ENCODE measurements around the gene KCNT1. TPM values are rescaled to one million over a fixed set of nuclear protein-coding genes. Genes with fewer than 3 reads are reported as not detected.

KCNT1 gene
- total and polyA plus RNA-seq, 4 donors = 9.5 to 24.7 (median 16.3) TPM

DNA sequence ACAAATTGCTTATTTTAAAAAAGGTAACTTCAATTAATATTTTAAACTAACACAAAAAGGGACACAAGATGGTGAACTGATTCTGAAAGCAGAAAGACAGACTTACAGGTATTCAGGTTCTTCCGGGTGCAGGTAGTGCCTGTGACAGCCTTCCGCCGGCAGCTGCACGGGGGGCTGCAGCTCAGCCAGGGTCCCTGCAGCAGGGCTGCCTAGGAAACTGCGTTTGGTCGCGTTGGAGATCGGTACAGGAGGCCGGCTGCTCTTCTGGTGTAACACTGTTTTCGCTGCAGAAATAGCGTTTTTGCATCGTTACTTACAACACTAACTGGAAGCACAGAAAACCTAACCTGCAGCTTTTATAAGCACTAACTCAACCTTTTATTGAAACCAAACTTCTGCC lies 125.3 kb downstream of the KCNT1 start:
- Histone ChIP-seq H3K4me3 (ENCODE audit: low read depth, low read length) (no peak overlapping the region), H3K27ac (ENCODE audit: low read depth, low read length) (no peak overlapping the region), H3K4me1 (ENCODE audit: control insufficient read depth, insufficient read depth, low read length) (no peaks in the 10 kb centered on the region), H3K9me3 (ENCODE audit: control insufficient read depth, insufficient read depth, low read length) (no peaks in the 10 kb centered on the region), H3K36me3 (ENCODE audit: control insufficient read depth, insufficient read depth, low read length) (peaks cover 34% of the 10 kb centered on the region), H3K27me3 (ENCODE audit: control insufficient read depth, insufficient read depth, low read length) (no peaks in the 10 kb centered on the region)
- DNase-seq (ENCODE audit: low read depth in 4 of 6, low spot score in 6 of 6) = no peak
- WGBS (ENCODE audit: insufficient coverage) = 87% methylated on average over 12 of the region's 12 CpGs

GRCh38 chr9:135827866-135828580 lies 126.0 kb downstream of the KCNT1 start:
- Histone ChIP-seq H3K27ac (ENCODE audit: low read depth, low read length) (no peak overlapping the region), H3K36me3 (ENCODE audit: control insufficient read depth, insufficient read depth, low read length) (peaks cover 27% of the 10 kb centered on the region), H3K9me3 (ENCODE audit: control insufficient read depth, insufficient read depth, low read length) (no peaks in the 10 kb centered on the region), H3K4me3 (ENCODE audit: low read depth, low read length) (no peak overlapping the region), H3K27me3 (ENCODE audit: control insufficient read depth, insufficient read depth, low read length) (no peaks in the 10 kb centered on the region), H3K4me1 (ENCODE audit: control insufficient read depth, insufficient read depth, low read length) (no peaks in the 10 kb centered on the region)
- no peak for DNase-seq (ENCODE audit: low read depth in 4 of 6, low spot score in 6 of 6)
- WGBS (ENCODE audit: insufficient coverage) = 94% methylated on average over 13 of the region's 13 CpGs

DNA sequence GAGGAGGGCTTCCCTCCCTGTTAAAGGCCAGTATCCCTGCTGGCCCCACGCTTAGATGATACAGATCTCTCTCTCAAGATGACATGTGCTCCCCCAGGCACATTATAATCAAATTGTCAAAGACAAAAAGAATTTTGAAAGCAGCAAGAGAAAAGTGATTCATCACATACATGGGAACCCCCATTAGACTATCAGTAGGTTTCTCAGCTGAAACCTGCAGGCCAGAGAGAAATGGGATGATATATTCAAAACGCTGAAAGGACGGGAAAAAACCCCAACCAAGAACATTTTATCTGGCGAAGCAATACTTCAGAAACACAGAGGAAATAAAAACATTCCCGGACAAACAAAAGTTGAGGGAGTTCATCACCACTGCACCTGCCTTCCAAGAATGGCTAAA lies 126.7 kb downstream of the KCNT1 start:
- H3K9me3 ChIP-seq (ENCODE audit: control insufficient read depth, insufficient read depth, low read length) = no peaks in the 10 kb centered on the region
- H3K36me3 ChIP-seq (ENCODE audit: control insufficient read depth, insufficient read depth, low read length) = peaks cover 23% of the 10 kb centered on the region
- no peak overlapping the region for H3K4me3 ChIP-seq (ENCODE audit: low read depth, low read length)
- no peaks in the 10 kb centered on the region for H3K4me1 ChIP-seq (ENCODE audit: control insufficient read depth, insufficient read depth, low read length)
- WGBS (ENCODE audit: insufficient coverage) = no CpG with 5 or more reads among the region's 5 CpGs
- H3K27ac ChIP-seq (ENCODE audit: low read depth, low read length) = no peak overlapping the region
- no peaks in the 10 kb centered on the region for H3K27me3 ChIP-seq (ENCODE audit: control insufficient read depth, insufficient read depth, low read length)
- no peak for DNase-seq (ENCODE audit: low read depth in 4 of 6, low spot score in 6 of 6)

DNA sequence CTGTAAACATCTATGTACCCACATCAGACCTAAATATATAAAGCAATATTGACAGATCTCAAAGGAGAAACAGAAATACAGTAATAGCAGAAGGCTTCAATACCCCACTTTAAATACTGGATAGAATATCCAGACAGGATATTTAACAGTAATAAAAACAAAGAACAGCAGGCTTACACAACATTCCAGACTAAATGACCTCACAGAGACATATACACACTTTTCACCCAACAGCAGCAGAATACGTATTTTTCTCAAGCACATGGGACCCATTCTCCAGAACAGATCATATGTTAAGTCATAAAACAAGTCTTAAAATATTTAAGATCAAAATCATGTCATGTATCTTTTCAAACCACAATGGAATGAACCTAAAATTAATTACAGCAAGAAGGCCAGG lies 128.5 kb downstream of the KCNT1 start:
- H3K4me3 ChIP-seq (ENCODE audit: low read depth, low read length) = no peak overlapping the region
- H3K27ac ChIP-seq (ENCODE audit: low read depth, low read length) = no peak overlapping the region
- no peaks in the 10 kb centered on the region for H3K9me3 ChIP-seq (ENCODE audit: control insufficient read depth, insufficient read depth, low read length)
- WGBS (ENCODE audit: insufficient coverage) = no CpG with 5 or more reads among the region's 1 CpG
- H3K36me3 ChIP-seq (ENCODE audit: control insufficient read depth, insufficient read depth, low read length) = peaks cover 28% of the 10 kb centered on the region
- H3K4me1 ChIP-seq (ENCODE audit: control insufficient read depth, insufficient read depth, low read length) = no peaks in the 10 kb centered on the region
- DNase-seq (ENCODE audit: low read depth in 4 of 6, low spot score in 6 of 6) = no peak
- H3K27me3 ChIP-seq (ENCODE audit: control insufficient read depth, insufficient read depth, low read length) = no peaks in the 10 kb centered on the region

GRCh38 chr9:135833864-135834263 lies 131.9 kb downstream of the KCNT1 start:
- WGBS (ENCODE audit: insufficient coverage) = no CpG with 5 or more reads among the region's 3 CpGs
- no peak overlapping the region for H3K27ac ChIP-seq (ENCODE audit: low read depth, low read length)
- no peaks in the 10 kb centered on the region for H3K4me1 ChIP-seq (ENCODE audit: control insufficient read depth, insufficient read depth, low read length)

DNA sequence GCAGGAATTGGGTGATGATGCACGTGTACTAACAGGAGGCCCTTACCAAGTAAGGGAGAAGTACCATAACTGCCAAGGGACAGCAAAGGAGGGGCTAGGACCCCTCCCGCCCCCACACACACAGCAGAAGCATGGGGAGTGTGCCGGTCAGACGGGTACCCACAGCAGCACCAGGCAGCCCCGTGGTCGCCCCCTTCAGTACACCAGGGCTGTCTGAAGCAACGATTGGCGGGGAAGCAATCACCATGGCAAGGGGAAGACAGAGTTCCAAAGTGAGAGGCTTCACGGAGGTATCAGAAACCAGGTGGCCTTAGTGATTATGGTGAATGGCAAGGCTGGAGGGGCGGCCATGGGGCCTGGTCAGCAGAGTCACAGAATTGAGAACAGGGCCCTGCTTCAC lies 133.1 kb downstream of the KCNT1 start:
- 94% methylated on average over 10 of the region's 10 CpGs for WGBS (ENCODE audit: insufficient coverage)
- H3K9me3 ChIP-seq (ENCODE audit: control insufficient read depth, insufficient read depth, low read length) = no peaks in the 10 kb centered on the region
- no peaks in the 10 kb centered on the region for H3K27me3 ChIP-seq (ENCODE audit: control insufficient read depth, insufficient read depth, low read length)
- no peak overlapping the region for H3K27ac ChIP-seq (ENCODE audit: low read depth, low read length)
- DNase-seq (ENCODE audit: low read depth in 4 of 6, low spot score in 6 of 6) = no peak
- no peak overlapping the region for H3K4me3 ChIP-seq (ENCODE audit: low read depth, low read length)
- no peaks in the 10 kb centered on the region for H3K4me1 ChIP-seq (ENCODE audit: control insufficient read depth, insufficient read depth, low read length)
- H3K36me3 ChIP-seq (ENCODE audit: control insufficient read depth, insufficient read depth, low read length) = peaks cover 27% of the 10 kb centered on the region

More at GRCh38 chr9:135833864-135834263, 131.9 kb downstream of the KCNT1 start:
- Histone ChIP-seq H3K9me3 (ENCODE audit: control insufficient read depth, insufficient read depth, low read length) (no peaks in the 10 kb centered on the region), H3K27me3 (ENCODE audit: control insufficient read depth, insufficient read depth, low read length) (no peaks in the 10 kb centered on the region), H3K36me3 (ENCODE audit: control insufficient read depth, insufficient read depth, low read length) (peaks cover 23% of the 10 kb centered on the region), H3K4me3 (ENCODE audit: low read depth, low read length) (no peak overlapping the region)
- DNase-seq (ENCODE audit: low read depth in 4 of 6, low spot score in 6 of 6) = no peak

GRCh38 chr9:135839516-135839915 lies 137.5 kb downstream of the KCNT1 start:
- Histone ChIP-seq H3K27me3 (ENCODE audit: control insufficient read depth, insufficient read depth, low read length) (no peaks in the 10 kb centered on the region), H3K9me3 (ENCODE audit: control insufficient read depth, insufficient read depth, low read length) (no peaks in the 10 kb centered on the region), H3K4me3 (ENCODE audit: low read depth, low read length) (no peak overlapping the region), H3K36me3 (ENCODE audit: control insufficient read depth, insufficient read depth, low read length) (peaks cover 39% of the 10 kb centered on the region), H3K4me1 (ENCODE audit: control insufficient read depth, insufficient read depth, low read length) (no peaks in the 10 kb centered on the region), H3K27ac (ENCODE audit: low read depth, low read length) (no peak overlapping the region)
- WGBS (ENCODE audit: insufficient coverage) = 98% methylated on average over 11 of the region's 11 CpGs
- DNase-seq (ENCODE audit: low read depth in 4 of 6, low spot score in 6 of 6) = no peak

DNA sequence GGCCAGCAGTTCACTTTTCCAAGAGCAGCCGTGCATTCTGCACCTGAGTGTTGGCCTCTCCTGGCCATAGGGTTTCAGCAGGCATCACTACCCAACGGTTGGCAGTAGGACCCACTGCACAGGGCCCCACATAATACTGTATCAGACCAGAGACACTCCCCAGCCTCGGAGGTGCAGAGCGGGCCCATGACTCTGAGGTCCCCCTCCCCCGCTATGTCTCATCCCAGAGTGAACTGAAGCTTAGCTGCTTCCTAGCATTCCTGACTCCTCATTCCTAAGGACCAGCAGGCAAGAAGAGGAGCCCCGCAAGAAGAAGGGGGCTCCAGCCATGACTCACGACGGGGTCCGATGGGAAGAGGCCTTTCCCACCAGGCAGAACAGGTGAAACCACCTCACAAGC lies 138.1 kb downstream of the KCNT1 start:
- DNase-seq (ENCODE audit: low read depth in 4 of 6, low spot score in 6 of 6) = no peak
- WGBS (ENCODE audit: insufficient coverage) = 94% methylated on average over 5 of the region's 9 CpGs
- Histone ChIP-seq H3K27ac (ENCODE audit: low read depth, low read length) (no peak overlapping the region), H3K4me1 (ENCODE audit: control insufficient read depth, insufficient read depth, low read length) (no peaks in the 10 kb centered on the region), H3K36me3 (ENCODE audit: control insufficient read depth, insufficient read depth, low read length) (peaks cover 35% of the 10 kb centered on the region), H3K27me3 (ENCODE audit: control insufficient read depth, insufficient read depth, low read length) (no peaks in the 10 kb centered on the region), H3K4me3 (ENCODE audit: low read depth, low read length) (no peak overlapping the region), H3K9me3 (ENCODE audit: control insufficient read depth, insufficient read depth, low read length) (no peaks in the 10 kb centered on the region)

DNA sequence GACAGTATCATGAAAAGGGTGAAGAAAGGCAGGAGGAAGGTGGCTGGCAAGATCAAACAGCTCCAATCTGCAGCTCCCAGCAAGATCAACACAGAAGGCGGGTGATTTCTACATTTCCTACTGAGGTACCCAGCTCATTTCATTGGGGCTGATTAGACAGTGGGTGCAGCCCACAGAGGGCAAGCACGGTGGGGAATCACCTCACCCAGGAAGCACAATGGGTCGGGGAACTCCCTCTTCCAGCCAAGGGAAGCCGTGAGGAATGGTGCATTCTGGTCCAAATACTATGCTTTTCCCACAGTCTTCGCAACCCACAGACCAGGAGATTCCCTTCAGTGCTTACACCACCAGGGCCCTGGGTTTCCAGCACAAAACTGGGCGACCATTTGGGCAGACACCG lies 138.6 kb downstream of the KCNT1 start:
- Histone ChIP-seq H3K4me1 (ENCODE audit: control insufficient read depth, insufficient read depth, low read length) (no peaks in the 10 kb centered on the region), H3K27me3 (ENCODE audit: control insufficient read depth, insufficient read depth, low read length) (no peaks in the 10 kb centered on the region), H3K27ac (ENCODE audit: low read depth, low read length) (no peak overlapping the region), H3K36me3 (ENCODE audit: control insufficient read depth, insufficient read depth, low read length) (peaks cover 31% of the 10 kb centered on the region), H3K4me3 (ENCODE audit: low read depth, low read length) (no peak overlapping the region), H3K9me3 (ENCODE audit: control insufficient read depth, insufficient read depth, low read length) (no peaks in the 10 kb centered on the region)
- DNase-seq (ENCODE audit: low read depth in 4 of 6, low spot score in 6 of 6) = no peak
- 96% methylated on average over 5 of the region's 7 CpGs for WGBS (ENCODE audit: insufficient coverage)
